ENCODE data around the gene TESK1.
"Not testable (repeated sequence)": the region's sequence is repeated elsewhere in the genome, so short reads cannot be mapped to it uniquely, and the experiment has no call there.

TESK1 gene

GRCh38 chr9:35604578-35605350 lies at the start of gene TESK1:
Gene TESK1 (plus strand): TSS chr9:35605262. CDS start chr9:35605620, 358 bp downstream.
- DNase-seq = peak; percentile 4

GRCh38 chr9:35555881-35556280 lies 49.2 kb upstream of the TESK1 start:
- no peak for DNase-seq

- DNase-seq = no peak
These were observed 48.3 kb upstream of the TESK1 start for GRCh38 chr9:35556776-35557175.

- no peak for DNase-seq
These were observed 47.7 kb upstream of the TESK1 start for GRCh38 chr9:35557320-35557719.

GRCh38 chr9:35558185-35558584 lies 46.9 kb upstream of the TESK1 start:
- DNase-seq = no peak

- DNase-seq = no peak
These were observed 45.1 kb upstream of the TESK1 start for GRCh38 chr9:35559792-35560530.

GRCh38 chr9:35560625-35561337 lies 44.3 kb upstream of the TESK1 start:
- DNase-seq = no peak

- DNase-seq = no peak
These were observed 43.4 kb upstream of the TESK1 start for GRCh38 chr9:35561468-35562261.

- DNase-seq = no peak
These were observed 41.9 kb upstream of the TESK1 start for GRCh38 chr9:35562895-35563780.

GRCh38 chr9:35563791-35564197 lies 41.3 kb upstream of the TESK1 start:
- no peak for DNase-seq

- DNase-seq = no peak
These were observed 40.4 kb upstream of the TESK1 start for GRCh38 chr9:35564658-35565061.

- no peak for DNase-seq
These were observed 38.6 kb upstream of the TESK1 start for GRCh38 chr9:35566417-35566816.

GRCh38 chr9:35568196-35568595 lies 36.9 kb upstream of the TESK1 start:
- DNase-seq = no peak

GRCh38 chr9:35569206-35569605 lies 35.9 kb upstream of the TESK1 start:
- no peak for DNase-seq

- DNase-seq = no peak
These were observed 34.2 kb upstream of the TESK1 start for GRCh38 chr9:35570709-35571504.

GRCh38 chr9:35574578-35575122 lies 30.4 kb upstream of the TESK1 start:
- no peak for DNase-seq

GRCh38 chr9:35575478-35575877 lies 29.6 kb upstream of the TESK1 start:
- DNase-seq = no peak

GRCh38 chr9:35577486-35577885 lies 27.6 kb upstream of the TESK1 start:
- no peak for DNase-seq

GRCh38 chr9:35579130-35579529 lies 25.9 kb upstream of the TESK1 start:
- DNase-seq = no peak

GRCh38 chr9:35579659-35580227 lies 25.3 kb upstream of the TESK1 start:
- not testable (repeated sequence) for DNase-seq

All from NCI-H446 treated with DMSO at 0.1 percent for 48 hours (cell line).